SU-DHL-6 (cell line): Measurements from ENCODE around the gene SMARCAL1.
"Not testable (repeated sequence)": the region's sequence is repeated elsewhere in the genome, so short reads cannot be mapped to it uniquely, and the experiment has no call there.

Experiments
- H2AFZ ChIP-seq: fragments of 200-600 bp; sonication (generic); 2 replicates; pipeline ENCODE4 v1.6.1; 2014; ENCODE audit warnings: low read depth, mild to moderate bottlenecking, moderate library complexity, mixed read lengths, antibody characterized with exemption, low read length; ENCODE audit not compliant: severe bottlenecking
- H3F3A ChIP-seq: fragments of 200-600 bp; shearing (Covaris generic); 2 replicates; pipeline ENCODE4 v1.6.0; 2016; ENCODE audit warnings: antibody characterized with exemption, mild to moderate bottlenecking; ENCODE audit not compliant: insufficient read depth
- H3K27ac ChIP-seq: fragments of 200-600 bp; sonication (generic); 2 replicates; pipeline ENCODE4 v1.5.1; 2016; ENCODE audit warnings: low read depth, mild to moderate bottlenecking, low read length, moderate library complexity, mixed read lengths
- H3K27me3 ChIP-seq: fragments of 200-600 bp; sonication (generic), shearing (Covaris generic); 2 replicates; pipeline ENCODE4 v1.6.0; 2014; ENCODE audit warnings: mild to moderate bottlenecking, low read length
- H3K36me3 ChIP-seq: fragments of 200-600 bp; sonication (generic); 2 replicates; pipeline ENCODE4 v1.6.1; 2014; ENCODE audit warnings: mild to moderate bottlenecking, low read length, mixed read lengths
- H3K4me2 ChIP-seq: fragments of 300-600, 200-600 bp; shearing (Covaris generic), sonication (generic); 2 replicates; pipeline ENCODE4 v1.6.0; 2014; ENCODE audit warnings: low read length, low read depth, mild to moderate bottlenecking; ENCODE audit not compliant: poor library complexity, severe bottlenecking
- H3K4me3 ChIP-seq: fragments of 200-600 bp; sonication (generic); 2 replicates; pipeline ENCODE4 v1.5.1; 2014; ENCODE audit warnings: antibody characterized with exemption, low read length, mild to moderate bottlenecking, mixed read lengths; ENCODE audit not compliant: insufficient read depth, poor library complexity, severe bottlenecking
- H3K79me2 ChIP-seq: fragments of 200-600 bp; sonication (generic); 2 replicates; pipeline ENCODE4 v1.6.1; 2014; ENCODE audit warnings: mild to moderate bottlenecking, low read length, moderate library complexity; ENCODE audit not compliant: insufficient read depth
- H3K9ac ChIP-seq: fragments of 200-600 bp; sonication (generic); 2 replicates; pipeline ENCODE4 v1.7.0; 2014; ENCODE audit warnings: mild to moderate bottlenecking, low read length
- H3K9me2 ChIP-seq: fragments of 200-600 bp; sonication (generic); replicated peaks from 2 replicates; pipeline ENCODE4 v1.6.1; 2014; ENCODE audit warnings: low read length; ENCODE audit not compliant: insufficient read depth
- H3K9me3 ChIP-seq: fragments of 200-600 bp; sonication (generic); 2 replicates; pipeline ENCODE4 v1.6.1; 2014; ENCODE audit warnings: low read length, mixed read lengths; ENCODE audit not compliant: insufficient read depth
- H4K20me1 ChIP-seq: fragments of 200-600 bp; sonication (generic); 2 replicates; pipeline ENCODE4 v1.6.1; 2014; ENCODE audit warnings: low read depth, mild to moderate bottlenecking, antibody characterized with exemption, low read length, moderate library complexity, mixed read lengths
- EZH2phosphoT487 ChIP-seq: fragments of 200-600 bp; sonication (generic), shearing (Covaris generic); conservative IDR thresholded peaks from 2 replicates; pipeline ENCODE4 v1.6.1; 2018; ENCODE audit warnings: mild to moderate bottlenecking, antibody characterized with exemption, low read length, moderate library complexity, mixed read lengths
- TF ChIP-seq, protein P1 (sequence below): fragments of 200-600 bp; sonication (generic); IDR thresholded peaks from one replicate; pipeline ENCODE4 v1.5.1; 2017; ENCODE audit warnings: antibody characterized with exemption, mild to moderate bottlenecking, low read length, moderate library complexity; ENCODE audit not compliant: insufficient read depth, poor library complexity, severe bottlenecking

SMARCAL1 gene

DNA sequence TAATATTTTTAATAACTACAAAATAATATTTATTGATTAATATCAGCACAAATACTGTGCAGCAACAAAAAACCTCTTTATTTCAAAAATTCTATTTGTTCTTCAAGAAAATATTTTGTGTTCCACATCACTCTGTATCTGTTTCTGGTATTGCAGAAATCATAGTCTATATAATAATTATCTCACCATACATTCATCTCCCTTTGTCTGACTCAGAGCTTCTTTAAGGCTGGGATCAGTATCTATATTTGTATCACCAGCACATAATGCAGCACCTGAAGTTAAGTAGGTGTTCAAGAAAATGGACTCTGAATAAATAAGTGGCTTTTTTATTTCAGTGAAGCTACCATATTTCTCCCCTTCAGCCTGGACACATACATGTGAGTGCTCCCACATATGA is 38.4 kb upstream of the SMARCAL1 start:
- H3K27ac ChIP-seq = no peak overlapping the region
- no peaks in the 10 kb centered on the region for H3K9me3 ChIP-seq
- no peak overlapping the region for H3K4me3 ChIP-seq
- H3K9me2 ChIP-seq = no peaks in the 10 kb centered on the region
- H3K79me2 ChIP-seq = no peaks in the 10 kb centered on the region
- no peaks in the 10 kb centered on the region for H3F3A ChIP-seq
- H3K27me3 ChIP-seq = no peaks in the 10 kb centered on the region
- TF ChIP-seq, protein P1, sequence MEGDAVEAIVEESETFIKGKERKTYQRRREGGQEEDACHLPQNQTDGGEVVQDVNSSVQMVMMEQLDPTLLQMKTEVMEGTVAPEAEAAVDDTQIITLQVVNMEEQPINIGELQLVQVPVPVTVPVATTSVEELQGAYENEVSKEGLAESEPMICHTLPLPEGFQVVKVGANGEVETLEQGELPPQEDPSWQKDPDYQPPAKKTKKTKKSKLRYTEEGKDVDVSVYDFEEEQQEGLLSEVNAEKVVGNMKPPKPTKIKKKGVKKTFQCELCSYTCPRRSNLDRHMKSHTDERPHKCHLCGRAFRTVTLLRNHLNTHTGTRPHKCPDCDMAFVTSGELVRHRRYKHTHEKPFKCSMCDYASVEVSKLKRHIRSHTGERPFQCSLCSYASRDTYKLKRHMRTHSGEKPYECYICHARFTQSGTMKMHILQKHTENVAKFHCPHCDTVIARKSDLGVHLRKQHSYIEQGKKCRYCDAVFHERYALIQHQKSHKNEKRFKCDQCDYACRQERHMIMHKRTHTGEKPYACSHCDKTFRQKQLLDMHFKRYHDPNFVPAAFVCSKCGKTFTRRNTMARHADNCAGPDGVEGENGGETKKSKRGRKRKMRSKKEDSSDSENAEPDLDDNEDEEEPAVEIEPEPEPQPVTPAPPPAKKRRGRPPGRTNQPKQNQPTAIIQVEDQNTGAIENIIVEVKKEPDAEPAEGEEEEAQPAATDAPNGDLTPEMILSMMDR = no peak
- TF ChIP-seq EZH2phosphoT487 = no peak
- H3K4me2 ChIP-seq = no peak overlapping the region
- H2AFZ ChIP-seq = no peak overlapping the region
- H3K36me3 ChIP-seq = no peaks in the 10 kb centered on the region
- no peak overlapping the region for H3K9ac ChIP-seq
- no peaks in the 10 kb centered on the region for H4K20me1 ChIP-seq

DNA sequence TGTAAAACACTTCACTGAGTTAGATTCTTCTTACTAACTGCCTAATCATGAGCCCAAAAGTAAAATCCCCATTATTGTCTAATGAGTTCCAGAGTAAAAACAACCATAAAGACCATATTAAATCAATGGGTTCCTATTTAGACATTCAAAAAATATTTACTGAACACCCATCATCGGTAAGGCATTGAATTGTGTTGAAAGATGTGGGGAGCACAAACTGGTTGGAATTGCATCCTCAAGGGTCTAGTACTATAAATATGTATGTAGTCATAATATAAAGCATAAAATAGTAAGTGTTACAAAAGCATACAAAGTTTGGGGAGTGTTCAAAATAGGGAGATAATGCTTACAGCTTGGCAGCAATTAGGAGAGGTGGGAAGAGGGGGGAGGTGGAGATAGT is 37.0 kb upstream of the SMARCAL1 start:
- no peak overlapping the region for H3K4me3 ChIP-seq
- H3K9ac ChIP-seq = no peak overlapping the region
- no peaks in the 10 kb centered on the region for H3K27me3 ChIP-seq
- H3K4me2 ChIP-seq = no peak overlapping the region
- no peaks in the 10 kb centered on the region for H3K9me3 ChIP-seq
- H2AFZ ChIP-seq = no peak overlapping the region
- TF ChIP-seq, protein P1 = no peak
- TF ChIP-seq EZH2phosphoT487 = no peak
- H3K79me2 ChIP-seq = no peaks in the 10 kb centered on the region
- no peak overlapping the region for H3K27ac ChIP-seq
- H3K36me3 ChIP-seq = no peaks in the 10 kb centered on the region
- H4K20me1 ChIP-seq = no peaks in the 10 kb centered on the region
- H3K9me2 ChIP-seq = no peaks in the 10 kb centered on the region
- H3F3A ChIP-seq = no peaks in the 10 kb centered on the region

DNA sequence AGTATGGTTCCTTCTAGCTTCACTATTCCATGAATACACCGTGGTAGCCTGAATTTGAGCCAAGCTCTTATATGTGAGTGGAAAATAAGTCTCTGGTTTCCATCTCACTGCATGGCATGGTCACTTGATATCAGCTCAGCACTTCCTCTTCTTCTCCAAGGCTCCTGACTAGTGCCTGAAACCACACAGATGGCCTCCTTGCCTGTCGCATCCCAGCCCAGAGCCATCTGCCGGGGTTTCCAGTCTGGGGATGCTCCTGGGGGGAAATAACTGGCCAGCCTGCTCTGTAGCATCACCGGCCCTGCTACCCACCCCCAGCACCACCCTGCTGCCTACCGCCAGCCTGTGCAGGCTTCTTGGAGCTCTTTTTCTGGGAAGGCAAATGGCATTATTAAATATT is 32.3 kb upstream of the SMARCAL1 start:
- H3K4me2 ChIP-seq = no peak overlapping the region

GRCh38 chr2:216384409-216384808 is 27.9 kb upstream of the SMARCAL1 start:
- not testable (repeated sequence) for H3F3A ChIP-seq, H3K36me3 ChIP-seq, H3K9me3 ChIP-seq, H3K9me2 ChIP-seq, H2AFZ ChIP-seq, H3K27ac ChIP-seq, H3K4me2 ChIP-seq, H3K4me3 ChIP-seq, H4K20me1 ChIP-seq, H3K27me3 ChIP-seq, H3K9ac ChIP-seq, H3K79me2 ChIP-seq

More for the DNA sequence above, 32.3 kb upstream of the SMARCAL1 start:
- Histone ChIP-seq H3K27ac (no peak overlapping the region), H3K27me3 (no peaks in the 10 kb centered on the region), H3K79me2 (no peaks in the 10 kb centered on the region), H3K9me2 (no peaks in the 10 kb centered on the region), H3F3A (no peaks in the 10 kb centered on the region), H4K20me1 (no peaks in the 10 kb centered on the region), H3K4me3 (no peak overlapping the region), H3K9ac (no peak overlapping the region), H2AFZ (no peak overlapping the region), H3K9me3 (no peaks in the 10 kb centered on the region), H3K36me3 (no peaks in the 10 kb centered on the region)
- TF ChIP-seq EZH2phosphoT487 = no peak
- TF ChIP-seq, protein P1 = no peak
